A549 (cell line): ENCODE data around the gene USP4.

Experiments used
- CEBPB ChIP-seq, 2 experiments: fragments of >200 bp in 1 of 2; sonication (Bioruptor Twin) in 1 of 2; formaldehyde crosslinking in 1 of 2; IDR thresholded peaks; 2 replicates each; pipeline ENCODE4 v1.6.1; 2012 to 2016
- KDM1A ChIP-seq: fragments of 200-600 bp; sonication (generic); IDR thresholded peaks from 2 replicates; pipeline ENCODE4 v1.6.1; 2016; ENCODE audit warnings: low read depth, mild to moderate bottlenecking
- PHF8 ChIP-seq: fragments of 200-600 bp; sonication (generic); IDR thresholded peaks from 2 replicates; pipeline ENCODE4 v1.6.1; 2016; ENCODE audit warnings: low read depth, mild to moderate bottlenecking, antibody characterized with exemption, moderate library complexity, borderline replicate concordance
- TF ChIP-seq, protein P1 (sequence below): fragments of >200 bp; sonication (Bioruptor Twin); formaldehyde crosslinking; IDR thresholded peaks from 3 replicates; pipeline ENCODE4 v1.5.1; 2016

DNA sequence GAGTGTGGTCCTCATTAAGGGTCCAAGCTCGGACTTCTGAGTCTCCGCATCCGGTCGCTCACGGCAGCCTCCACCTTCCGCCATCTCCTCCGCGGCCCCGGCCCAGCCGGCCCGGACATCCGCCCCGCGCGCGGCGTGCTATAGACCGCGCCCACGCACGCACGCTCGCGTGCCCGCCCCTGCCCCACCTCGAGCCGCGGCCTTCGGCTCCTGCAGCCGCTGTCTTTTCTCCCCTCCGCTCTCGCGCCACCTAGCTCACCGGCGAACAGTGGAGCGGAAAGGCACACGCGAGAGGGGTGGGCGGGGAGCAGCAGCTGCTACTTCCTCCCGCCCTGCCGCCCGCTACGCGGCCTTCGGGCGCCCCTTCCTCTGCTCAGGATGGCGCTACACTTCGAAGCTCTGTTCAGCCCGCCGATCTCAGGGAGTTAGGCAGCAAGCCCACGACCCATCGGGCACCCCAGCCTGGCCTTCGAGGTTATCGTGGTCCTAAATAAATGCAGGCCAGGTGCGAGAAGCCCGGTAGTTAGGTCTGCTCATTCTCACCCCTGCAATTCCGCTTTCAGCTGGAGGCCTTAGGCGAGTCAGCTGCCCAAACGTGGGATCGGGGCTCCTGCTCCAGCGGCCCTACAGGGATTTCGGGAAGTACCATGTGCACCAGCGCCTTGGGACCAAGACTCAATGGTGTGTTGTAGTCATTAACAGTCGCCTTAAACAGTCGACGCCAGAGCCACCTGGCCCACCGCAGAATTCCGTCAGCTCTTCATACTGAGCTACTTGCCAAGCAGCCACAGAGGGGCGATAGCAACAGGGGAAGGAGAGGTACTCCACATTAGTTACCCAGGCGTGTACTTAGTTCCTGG is at the start of gene USP4:
- TF ChIP-seq CEBPB (IDR thresholded peaks at IDR 0.05), result no peak
- TF ChIP-seq, protein P1, sequence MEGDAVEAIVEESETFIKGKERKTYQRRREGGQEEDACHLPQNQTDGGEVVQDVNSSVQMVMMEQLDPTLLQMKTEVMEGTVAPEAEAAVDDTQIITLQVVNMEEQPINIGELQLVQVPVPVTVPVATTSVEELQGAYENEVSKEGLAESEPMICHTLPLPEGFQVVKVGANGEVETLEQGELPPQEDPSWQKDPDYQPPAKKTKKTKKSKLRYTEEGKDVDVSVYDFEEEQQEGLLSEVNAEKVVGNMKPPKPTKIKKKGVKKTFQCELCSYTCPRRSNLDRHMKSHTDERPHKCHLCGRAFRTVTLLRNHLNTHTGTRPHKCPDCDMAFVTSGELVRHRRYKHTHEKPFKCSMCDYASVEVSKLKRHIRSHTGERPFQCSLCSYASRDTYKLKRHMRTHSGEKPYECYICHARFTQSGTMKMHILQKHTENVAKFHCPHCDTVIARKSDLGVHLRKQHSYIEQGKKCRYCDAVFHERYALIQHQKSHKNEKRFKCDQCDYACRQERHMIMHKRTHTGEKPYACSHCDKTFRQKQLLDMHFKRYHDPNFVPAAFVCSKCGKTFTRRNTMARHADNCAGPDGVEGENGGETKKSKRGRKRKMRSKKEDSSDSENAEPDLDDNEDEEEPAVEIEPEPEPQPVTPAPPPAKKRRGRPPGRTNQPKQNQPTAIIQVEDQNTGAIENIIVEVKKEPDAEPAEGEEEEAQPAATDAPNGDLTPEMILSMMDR, result peak; percentile 28; the same call in 2 of the 3 replicates
- peak; percentile 68 for TF ChIP-seq PHF8
- no peak for TF ChIP-seq KDM1A
